GM12878 (cell line): ENCODE data around the gene ACTA2. TPM values are rescaled to one million over a fixed set of nuclear protein-coding genes. Genes with fewer than 3 reads are reported as not detected.

Experiments
- ATAC-seq: fragments of 200-7000 bp; cut with Tn5 transposase; 3 replicates; pipeline ENCODE4 v1.9.1; 2020; ENCODE audit warnings: mild to moderate bottlenecking, moderate library complexity
- BruUV-seq: library from RNA; stranded (reverse); fragments of 400-500 nt; replicated peaks from 2 replicates; lab custom pipeline; 2021; lab: Mats Ljungman, UMichigan
- CTCF ChIA-PET: fragments of 300-600 bp; sonication (Branson Sonifier 250); formaldehyde crosslinking; extraction: SDS; loops from one replicate; lab custom pipeline; 2021; ENCODE audit warnings: inconsistent platforms; lab: Yijun Ruan, JAX
- POLR2A ChIA-PET: fragments of 350-600 bp; formaldehyde crosslinking; extraction: SDS; loops from one replicate; lab custom pipeline; 2021; ENCODE audit warnings: inconsistent platforms; lab: Charles Lee
- RAD21 ChIA-PET: fragments of 300-600 bp; sonication (Branson Sonifier 250); formaldehyde crosslinking; loops from one replicate; lab custom pipeline; 2023; ENCODE audit warnings: antibody characterized with exemption; ENCODE audit not compliant: unreplicated experiment; lab: Charles Lee
- SMC1A ChIA-PET: fragments of 300-600 bp; sonication (Branson Sonifier 250); formaldehyde crosslinking; loops from one replicate; lab custom pipeline; 2023; ENCODE audit not compliant: unreplicated experiment, uncharacterized antibody; lab: Charles Lee
- DNase-seq: peaks from one replicate; pipeline ENCODE4 v3.0.0-alpha.2; 2011; ENCODE audit warnings: low read depth, low spot score
- FAIRE-seq: peaks from 3 replicates; lab custom pipeline; 2011; peaks lifted over from hg19 to GRCh38; lab: Jason Lieb, UNC
- H2AFZ ChIP-seq: 2 replicates; pipeline ENCODE4 v1.6.0; 2011; ENCODE audit warnings: low read depth, low read length, control low read depth; ENCODE audit not compliant: control insufficient read depth
- H3K27ac ChIP-seq: 2 replicates; pipeline ENCODE4 v1.5.1; 2011; ENCODE audit warnings: control low read depth; ENCODE audit not compliant: control insufficient read depth, insufficient read depth
- H3K27me3 ChIP-seq, 2 experiments: replicated peaks in 1 of 2; 2 replicates each; pipeline versions ENCODE4 v1.6.0 to v1.6.1; 2011; ENCODE audit warnings: low read length in 1 of 2; ENCODE audit not compliant: control insufficient read depth in 2 of 2, insufficient read depth in 2 of 2
- H3K36me3 ChIP-seq, 2 experiments: 2 replicates each; pipeline ENCODE4 v1.5.1; 2011; ENCODE audit warnings: low read length in 1 of 2; ENCODE audit not compliant: control insufficient read depth in 2 of 2, insufficient read depth in 2 of 2
- H3K4me1 ChIP-seq: 2 replicates; pipeline ENCODE4 v1.6.1; 2011; ENCODE audit warnings: mild to moderate bottlenecking, low read length, moderate library complexity, mixed read lengths; ENCODE audit not compliant: control insufficient read depth, insufficient read depth
- H3K4me2 ChIP-seq: 2 replicates; pipeline ENCODE4 v1.6.0; 2011; ENCODE audit warnings: control low read depth; ENCODE audit not compliant: control insufficient read depth, insufficient read depth
- H3K4me3 ChIP-seq: fragments of 200-600 bp; sonication (generic); 2 replicates; pipeline ENCODE4 v1.5.1; 2016
- H3K79me2 ChIP-seq: 2 replicates; pipeline ENCODE4 v1.6.0; 2011; ENCODE audit warnings: low read length; ENCODE audit not compliant: control insufficient read depth, insufficient read depth
- H3K9ac ChIP-seq: 2 replicates; pipeline ENCODE4 v1.8.0; 2011; ENCODE audit warnings: low read length, control low read depth, mixed read lengths; ENCODE audit not compliant: control insufficient read depth, insufficient read depth
- H3K9me3 ChIP-seq: replicated peaks from 3 replicates; pipeline ENCODE4 v1.5.1; 2011; ENCODE audit warnings: mild to moderate bottlenecking, low read length; ENCODE audit not compliant: control insufficient read depth, insufficient read depth
- H4K20me1 ChIP-seq: 2 replicates; pipeline ENCODE4 v1.6.0; 2011; ENCODE audit not compliant: control insufficient read depth, insufficient read depth
- ATF2 ChIP-seq: IDR thresholded peaks from 2 replicates; pipeline ENCODE4 v1.6.1; 2012; ENCODE audit warnings: low read length, inconsistent platforms
- BHLHE40 ChIP-seq, 2 experiments: fragments of 450-650 bp in 1 of 2; IDR thresholded peaks; 2 replicates each; pipeline ENCODE4 v1.6.1; 2011 to 2017; ENCODE audit warnings: low read depth in 2 of 2, borderline replicate concordance in 1 of 2, improper control_type of control experiment in 1 of 2, low read length in 1 of 2, mild to moderate bottlenecking in 1 of 2
- BRCA1 ChIP-seq: IDR thresholded peaks from 2 replicates; pipeline ENCODE4 v1.6.1; 2011; ENCODE audit warnings: low read depth, low read length, improper control_type of control experiment
- ESRRA ChIP-seq: IDR thresholded peaks from 2 replicates; pipeline ENCODE4 v1.6.1; 2012; ENCODE audit warnings: mild to moderate bottlenecking, low read length, improper control_type of control experiment
- ETV6 ChIP-seq, 2 experiments: fragments of 450-650 bp in 1 of 2; IDR thresholded peaks in 1 of 2; conservative IDR thresholded peaks in 1 of 2; 2 replicates each; pipeline ENCODE4 v1.6.1; 2014; ENCODE audit warnings: antibody characterized with exemption in 1 of 2, borderline replicate concordance in 1 of 2, low read depth in 1 of 2, mild to moderate bottlenecking in 1 of 2, moderate library complexity in 1 of 2
- MYC ChIP-seq: IDR thresholded peaks from 2 replicates; pipeline ENCODE4 v1.6.1; 2011; ENCODE audit warnings: mild to moderate bottlenecking, low read length, moderate library complexity, inconsistent platforms; ENCODE audit not compliant: insufficient read depth, insufficient replicate concordance, insufficient read length, severe bottlenecking
- PAX8 ChIP-seq: fragments of 450-650 bp; IDR thresholded peaks from 2 replicates; pipeline ENCODE4 v1.6.1; 2017; ENCODE audit warnings: mild to moderate bottlenecking, moderate library complexity
- POLR2AphosphoS5 ChIP-seq: IDR thresholded peaks from 2 replicates; pipeline ENCODE4 v1.6.1; 2011; ENCODE audit warnings: mild to moderate bottlenecking, low read length, inconsistent platforms
- PRDM15 ChIP-seq: fragments of 450-650 bp; formaldehyde crosslinking; IDR thresholded peaks from 2 replicates; pipeline ENCODE4 v1.4.0; 2020; ENCODE audit warnings: mild to moderate bottlenecking, moderate library complexity
- SMAD5 ChIP-seq: IDR thresholded peaks from 2 replicates; pipeline ENCODE4 v1.6.1; 2016; ENCODE audit warnings: antibody characterized with exemption, low read depth
- SMARCA5 ChIP-seq: fragments of 450-650 bp; IDR thresholded peaks from 2 replicates; pipeline ENCODE4 v1.6.1; 2017; ENCODE audit warnings: mild to moderate bottlenecking
- STAT1 ChIP-seq: fragments of 450-650 bp; conservative IDR thresholded peaks from 2 replicates; pipeline ENCODE4 v1.6.1; 2014; ENCODE audit warnings: antibody characterized with exemption, mild to moderate bottlenecking
- USF1 ChIP-seq: IDR thresholded peaks from 2 replicates; pipeline ENCODE4 v1.6.1; 2011; ENCODE audit warnings: borderline replicate concordance, low read depth, mild to moderate bottlenecking, moderate library complexity, mixed read lengths, low read length; ENCODE audit not compliant: insufficient read depth; ENCODE audit errors: extremely low read length
- ZBTB11 ChIP-seq: fragments of 450-650 bp; formaldehyde crosslinking; IDR thresholded peaks from 2 replicates; pipeline ENCODE4 v1.5.0; 2022; ENCODE audit warnings: mild to moderate bottlenecking, missing genetic modification characterization
- WGBS: methylation state at CpG from one replicate; pipeline ENCODE4 v1.1.6; 2016; ENCODE audit warnings: low lambda C conversion rate; ENCODE audit not compliant: insufficient replicate concordance, insufficient coverage; ENCODE audit errors: missing lambda C conversion rate; 5-methylcytosine and 5-hydroxymethylcytosine counted together
- in situ Hi-C: fragments of 300-500 bp; cut with MboI; formaldehyde crosslinking; loops from 9 replicates; pipeline ENCODE4 v1.14.3; 2018; ENCODE audit warnings: mixed read lengths
- intact Hi-C: fragments of 100-400 bp; cut with micrococcal nuclease; formaldehyde crosslinking; loops from one replicate; pipeline ENCODE4 v1.14.2; 2022; ENCODE audit not compliant: unreplicated experiment
- polyA plus RNA-seq, 11 experiments: library from polyadenylated mRNA; depleted of rRNA in 4 of 11; unstranded in 6 of 11; stranded (reverse) in 5 of 11; fragments of >200 nt; fragmentation: Nextera tagmentation in 4 of 11; fragmentation: Illumina TruSeq in 1 of 11; extraction: Ambion mirVana in 4 of 11; extraction: Trizol in 1 of 11; gene quantifications; 1 replicate in 1 of 11; 2 replicates in 10 of 11; pipeline versions ENCODE4 v1.2.1 to v1.2.3, GENCODE V29; 2011 to 2016; ENCODE audit warnings: inconsistent platforms in 2 of 11, missing spikeins in 2 of 11, low read depth in 1 of 11
- total RNA-seq, 4 experiments: library from RNA; depleted of rRNA in 3 of 4; stranded (reverse); fragments of >200 nt in 3 of 4; fragmentation: Illumina TruSeq in 1 of 4; extraction: Trizol in 1 of 4; gene quantifications; 2 replicates each; pipeline versions ENCODE4 v1.2.1 to v1.2.3, GENCODE V29; 2013 to 2021

ACTA2 gene
- total and polyA plus RNA-seq, 10 of the 15 experiments (the other 5 are each of a cell fraction or from before 2014, with no cell fraction given) = 7.4 to 78.2 (median 32.4) TPM

- SMC1A ChIA-PET = interaction anchor here (1.2 kb wide), 1 partner anchor 9 kb away, joined by 3 read pairs; the partner anchor contains the start of gene FAS
- FAIRE-seq (no peak), ATAC-seq (no peak), DNase-seq (no peak)
- H3K9ac ChIP-seq = no peak overlapping the region
- POLR2A ChIA-PET = interaction anchor here (0.5 kb wide), 1 partner anchor 54 kb away, joined by 4 read pairs; no protein-coding TSS in a partner anchor
- H3K36me3 ChIP-seq = no peaks in the 10 kb centered on the region
- BruUV-seq = no TSS peak
- no peaks in the 10 kb centered on the region for H3K79me2 ChIP-seq
- WGBS = 96% methylated on average over 3 of the region's 4 CpGs
- H3K4me2 ChIP-seq = no peak overlapping the region
- intact Hi-C loops = no loop called here
- no peak overlapping the region for H2AFZ ChIP-seq
- in situ Hi-C loops = loop anchor here (5.0 kb wide), 1 partner anchor 43 kb away; no protein-coding TSS in a partner anchor
- H3K4me3 ChIP-seq = no peak overlapping the region
- no peaks in the 10 kb centered on the region for H3K27me3 ChIP-seq
- H3K27ac ChIP-seq = no peak overlapping the region
- H3K4me1 ChIP-seq = no peaks in the 10 kb centered on the region
- CTCF ChIA-PET = interaction anchor here (0.7 to 1.4 kb wide), 4 partner anchors 36 to 614 kb away, joined by 3 to 4 read pairs (median 3); no protein-coding TSS in a partner anchor
- RAD21 ChIA-PET = no interaction called here
- H4K20me1 ChIP-seq = no peaks in the 10 kb centered on the region
- H3K9me3 ChIP-seq = no peaks in the 10 kb centered on the region
- no peak for TF ChIP-seq MYC
- no peak for TF ChIP-seq STAT1
- no peak for TF ChIP-seq ETV6 (conservative IDR thresholded peaks at IDR 0.05 in 1 of 2, IDR thresholded peaks at IDR 0.05 in 1 of 2; ENCODE audit: borderline replicate concordance in 1 of 2, low read depth in 1 of 2)
- TF ChIP-seq PAX8 = no peak
- no peak for TF ChIP-seq POLR2AphosphoS5
- TF ChIP-seq PRDM15 (CRISPR knock-in tag) = no peak
- TF ChIP-seq ZBTB11 (CRISPR knock-in tag) = no peak
- TF ChIP-seq SMAD5 = no peak
- TF ChIP-seq ESRRA = no peak
- TF ChIP-seq USF1 = no peak
- TF ChIP-seq BRCA1 = no peak
- no peak for TF ChIP-seq ATF2
- TF ChIP-seq SMARCA5 = no peak
- TF ChIP-seq BHLHE40 (IDR thresholded peaks at IDR 0.05; ENCODE audit: borderline replicate concordance in 1 of 2, low read depth in 2 of 2, low read length in 1 of 2) = no peak
Observed at GRCh38 chr10:88980800-88981199, 28.2 kb upstream of the ACTA2 start.
